ENCODE data around the gene CDKN2B-AS1.

DNA sequence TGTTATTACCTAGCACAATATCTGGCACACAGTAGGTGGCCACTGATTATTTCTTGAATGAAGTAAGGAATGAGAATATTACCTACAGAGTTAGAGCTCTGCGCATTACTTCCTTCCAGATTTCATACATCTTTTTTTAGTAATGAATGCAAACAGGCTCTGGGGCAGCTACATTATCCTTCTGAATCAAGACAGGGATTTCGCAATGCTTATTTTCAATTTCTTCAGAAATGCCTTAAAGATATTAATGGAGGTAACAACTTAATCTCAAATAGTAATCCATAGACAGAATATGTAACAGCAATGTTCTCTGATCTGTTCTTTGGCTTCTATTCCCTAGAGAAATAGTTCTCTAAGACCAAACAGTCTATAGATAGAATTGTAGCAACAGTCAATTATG lies 33.0 kb upstream of the CDKN2B-AS1 start:
- no peak for TF ChIP-seq CTCF (optimal IDR thresholded peaks at IDR 0.05 in 1 of 3, IDR thresholded peaks at IDR 0.05 in 1 of 3, conservative IDR thresholded peaks at IDR 0.05 in 1 of 3; ENCODE audit: extremely low read depth in 1 of 3, insufficient read depth in 2 of 3, low read length in 3 of 3)
- no peak for TF ChIP-seq EZH2 (IDR thresholded peaks at IDR 0.05; ENCODE audit: low read length)

Measured in keratinocyte (primary cell).